Mucosa of gallbladder (tissue), 1 donor: ENCODE measurements around the gene ARHGAP24. TPM values are rescaled to one million over a fixed set of nuclear protein-coding genes. Genes with fewer than 3 reads are reported as not detected.
"Not testable (repeated sequence)": the region's sequence is repeated elsewhere in the genome, so short reads cannot be mapped to it uniquely, and the experiment has no call there.

Experiments
- DNase-seq: peaks from one replicate; pipeline ENCODE4 v3.0.0-alpha.2; 2020; ENCODE audit warnings: low spot score
- total RNA-seq: library from RNA; stranded (reverse); gene quantifications from one replicate; pipeline ENCODE4 v1.2.1, GENCODE V29; 2021
- donor health status: DM: no; HTN: no; CAD: no.

ARHGAP24 gene
- total RNA-seq, 1 donor from 2014 or later: 13.6 TPM

GRCh38 chr4:85518526-85518925, 43.6 kb downstream of the ARHGAP24 start:
- DNase-seq: not testable (repeated sequence)

- DNase-seq: no peak
Measured at GRCh38 chr4:85520765-85521749, 46.1 kb downstream of the ARHGAP24 start.

- no peak for DNase-seq
Measured at GRCh38 chr4:85522277-85522676, 47.3 kb downstream of the ARHGAP24 start.

GRCh38 chr4:85522836-85523235, 47.9 kb downstream of the ARHGAP24 start:
- DNase-seq: no peak

GRCh38 chr4:85527815-85528214, 52.9 kb downstream of the ARHGAP24 start:
- DNase-seq: no peak

- DNase-seq: no peak
Measured at GRCh38 chr4:85531560-85532341, 56.8 kb downstream of the ARHGAP24 start.

- DNase-seq: no peak
Measured at GRCh38 chr4:85534120-85534519, 59.2 kb downstream of the ARHGAP24 start.

GRCh38 chr4:85543832-85544231, 68.9 kb downstream of the ARHGAP24 start:
- DNase-seq: no peak

- no peak for DNase-seq
Measured at GRCh38 chr4:85544751-85545150, 69.8 kb downstream of the ARHGAP24 start.

GRCh38 chr4:85548116-85548515, 73.2 kb downstream of the ARHGAP24 start:
- no peak for DNase-seq

GRCh38 chr4:85548841-85549240, 73.9 kb downstream of the ARHGAP24 start:
- DNase-seq: no peak

- no peak for DNase-seq
Measured at GRCh38 chr4:85555206-85555605, 80.3 kb downstream of the ARHGAP24 start.

GRCh38 chr4:85556283-85556682, 81.3 kb downstream of the ARHGAP24 start:
- no peak for DNase-seq

- DNase-seq: no peak
Measured at GRCh38 chr4:85557016-85557901, 82.3 kb downstream of the ARHGAP24 start.

GRCh38 chr4:85565761-85566480, 91.0 kb downstream of the ARHGAP24 start:
- DNase-seq: no peak

GRCh38 chr4:85569730-85570299, 94.9 kb downstream of the ARHGAP24 start:
- DNase-seq: no peak

- no peak for DNase-seq
Measured at GRCh38 chr4:85570388-85570787, 95.4 kb downstream of the ARHGAP24 start.

GRCh38 chr4:85571008-85571407, 96.1 kb downstream of the ARHGAP24 start:
- no peak for DNase-seq

GRCh38 chr4:85573270-85573669, 98.3 kb downstream of the ARHGAP24 start:
- no peak for DNase-seq

- DNase-seq: no peak
Measured at GRCh38 chr4:85577307-85577706, 102.4 kb downstream of the ARHGAP24 start.

GRCh38 chr4:85579942-85580341, 105.0 kb downstream of the ARHGAP24 start:
- DNase-seq: no peak
